NCI-H524 treated with DMSO at 0.1 percent for 48 hours (cell line): ENCODE measurements around the gene ARHGAP33.
"Not testable (repeated sequence)": the region's sequence is repeated elsewhere in the genome, so short reads cannot be mapped to it uniquely, and the experiment has no call there.

Experiments
- DNase-seq: peaks from one replicate; lab custom pipeline; 2025; lab: John Stamatoyannopoulos, UW

The ARHGAP33 gene

GRCh38 chr19:35830986-35831385 lies 55.6 kb downstream of the ARHGAP33 start:
- no peak for DNase-seq

GRCh38 chr19:35832054-35832453 lies 56.7 kb downstream of the ARHGAP33 start:
- no peak for DNase-seq

DNA sequence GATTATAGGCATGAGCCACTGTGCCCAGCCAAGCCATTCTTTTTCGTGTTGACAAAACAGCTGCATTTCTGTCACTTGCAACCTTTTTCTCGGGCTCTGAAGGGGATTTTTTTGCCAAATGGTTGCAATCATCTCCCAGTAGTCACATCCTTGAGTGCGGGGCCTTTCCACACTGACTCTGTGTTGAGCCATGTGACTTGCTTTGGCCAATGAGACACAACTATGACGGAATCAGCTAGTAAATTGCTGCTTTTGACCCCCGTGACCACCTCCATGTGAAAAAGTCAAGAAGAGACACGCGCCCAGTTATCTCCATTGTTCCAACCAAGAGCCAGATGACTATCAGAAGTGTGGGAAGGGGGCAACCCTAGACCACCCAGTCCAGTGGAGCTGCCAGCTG lies 58.6 kb downstream of the ARHGAP33 start:
- no peak for DNase-seq

DNA sequence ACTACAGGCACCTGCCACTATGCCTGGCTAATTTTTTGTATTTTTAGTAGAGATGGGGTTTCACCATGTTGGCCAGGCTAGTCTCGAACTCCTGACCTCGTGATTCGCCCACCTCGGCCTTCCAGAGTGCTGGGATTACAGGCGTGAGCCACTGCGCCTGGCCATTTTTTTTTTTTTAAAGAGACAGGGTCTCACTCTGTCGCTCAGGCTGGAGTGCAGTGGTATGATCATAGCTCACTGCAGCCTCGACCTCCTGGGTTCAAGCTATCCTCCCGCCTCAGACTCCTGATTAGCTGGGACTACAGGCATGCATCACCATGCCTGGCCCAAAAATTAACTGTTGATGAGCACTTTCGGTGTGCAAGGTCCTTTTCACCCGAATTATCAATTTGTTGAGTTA lies 60.7 kb downstream of the ARHGAP33 start:
- DNase-seq: not testable (repeated sequence)
